Measurements from ENCODE around the gene BACE2. TPM values are rescaled to one million over a fixed set of nuclear protein-coding genes. Genes with fewer than 3 reads are reported as not detected.

The BACE2 gene
- total and polyA plus RNA-seq, 2 of the 13 experiments (the other 11 are each of a cell fraction or from before 2014, with no cell fraction given), result 0.07 to 0.11 TPM

DNA sequence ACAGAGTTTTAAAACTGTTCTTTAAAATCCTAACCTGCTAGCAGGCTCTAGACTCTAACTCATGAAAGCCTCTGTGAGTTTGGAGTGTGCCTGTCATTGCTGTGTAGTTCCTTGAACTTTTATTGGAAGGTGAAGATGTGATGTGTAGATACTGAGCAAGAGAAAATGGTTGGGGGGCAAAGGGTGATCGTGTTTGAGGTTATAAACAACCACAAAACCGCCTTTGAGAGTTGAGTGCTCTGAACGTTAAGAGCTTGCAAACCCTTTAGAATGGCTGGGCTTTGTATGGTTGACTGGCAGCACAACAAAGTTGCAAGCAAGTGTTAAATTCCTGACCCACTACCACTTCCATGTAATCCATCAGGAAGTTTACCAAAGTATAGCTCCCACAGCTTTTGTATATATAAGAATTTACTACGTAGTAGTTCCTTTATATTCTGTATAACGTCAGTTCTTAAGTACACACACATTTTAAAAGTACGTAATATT, 19.6 kb downstream of the BACE2 start:
- no peak for DNase-seq (ENCODE audit: low spot score)
- in situ Hi-C loops (cut with HindIII; ENCODE audit: extremely low pct_ligation_motif_present, low pct_unique_long_range_greater_than_20kb) (no loop called here), intact Hi-C loops (cut with micrococcal nuclease; ENCODE audit: unreplicated experiment) (no loop called here)
- no peaks in the 10 kb centered on the region for H3K36me3 ChIP-seq (replicated peaks in 1 of 2; ENCODE audit: control insufficient read depth in 1 of 2, insufficient read depth in 2 of 2, low read length in 2 of 2)
- no peak overlapping the region for H3K4me3 ChIP-seq (replicated peaks in 1 of 3; ENCODE audit: insufficient read depth in 1 of 3, low read depth in 2 of 3, low read length in 3 of 3)
- ChIA-PET POLR2A (no interaction called here), CTCF (ENCODE audit: low intra/inter-chr PET ratio, low total read pairs) (no interaction called here)
- no peaks in the 10 kb centered on the region for H4K20me1 ChIP-seq (ENCODE audit: insufficient read depth, low read length)
- no peak overlapping the region for H3K27ac ChIP-seq (ENCODE audit: extremely low read length, insufficient read depth, low read length)
- no peak for FAIRE-seq
- H3K4me1 ChIP-seq (ENCODE audit: insufficient read depth, low read length), result no peaks in the 10 kb centered on the region
- H2AFZ ChIP-seq (ENCODE audit: low read length), result no peak overlapping the region
- no peak overlapping the region for H3K4me2 ChIP-seq (ENCODE audit: low read depth, low read length)
- H3K27me3 ChIP-seq (ENCODE audit: control insufficient read depth in 1 of 2, insufficient read depth in 2 of 2, low read length in 2 of 2), result no peaks in the 10 kb centered on the region
- no TSS peak for BruUV-seq (replicated peaks)
- peaks cover 9% of the 10 kb centered on the region for H3K9me3 ChIP-seq (ENCODE audit: low read length)
- no peak overlapping the region for H3K9ac ChIP-seq (ENCODE audit: insufficient read depth, low read depth, low read length)
- no peak for ATAC-seq
- TF ChIP-seq ZKSCAN5 (CRISPR knock-in tag; IDR thresholded peaks at IDR 0.05) (no peak), FOSL2 (CRISPR knock-in tag; IDR thresholded peaks at IDR 0.05) (no peak), E2F1 (CRISPR knock-in tag; IDR thresholded peaks at IDR 0.05) (no peak), TP53 (CRISPR knock-in tag; conservative IDR thresholded peaks at IDR 0.05) (no peak), ZNF513 (CRISPR knock-in tag; conservative IDR thresholded peaks at IDR 0.05) (no peak), ZNF781 (CRISPR knock-in tag; IDR thresholded peaks at IDR 0.05; ENCODE audit: borderline replicate concordance, not compliant biosample characterization) (no peak), EHMT2 (IDR thresholded peaks at IDR 0.05; ENCODE audit: borderline replicate concordance, low read depth, low read length) (no peak), DRAP1 (CRISPR knock-in tag; IDR thresholded peaks at IDR 0.05) (no peak), MAZ (IDR thresholded peaks at IDR 0.05; ENCODE audit: borderline replicate concordance, low read depth, low read length) (no peak), MAZ (CRISPR knock-in tag; IDR thresholded peaks at IDR 0.05; ENCODE audit: low read depth) (no peak), DPF2 (CRISPR knock-in tag; IDR thresholded peaks at IDR 0.05; ENCODE audit: borderline replicate concordance, low read depth) (no peak), UBTF (CRISPR knock-in tag; IDR thresholded peaks at IDR 0.05) (no peak), ATF2 (CRISPR knock-in tag; IDR thresholded peaks at IDR 0.05) (no peak)
- 2% methylated on average over 6 of the region's 6 CpGs for WGBS (ENCODE audit: low lambda C conversion rate)
- H3K79me2 ChIP-seq (ENCODE audit: insufficient read depth, low read length), result no peaks in the 10 kb centered on the region
